HL-60 (cell line): Measurements from ENCODE around the gene TMEM30A.

ENCODE experiments used
- CTCF ChIP-seq: IDR thresholded peaks from one replicate; pipeline ENCODE4 v1.5.1; 2011; ENCODE audit warnings: low read length, control low read depth, inconsistent platforms; ENCODE audit not compliant: insufficient read depth
- POLR2AphosphoS5 ChIP-seq: IDR thresholded peaks from 2 replicates; pipeline ENCODE4 v1.6.1; 2012; ENCODE audit warnings: low read depth
- REST ChIP-seq: IDR thresholded peaks from 2 replicates; pipeline ENCODE4 v1.6.1; 2012; ENCODE audit warnings: low read depth; ENCODE audit not compliant: insufficient replicate concordance
- SPI1 ChIP-seq: IDR thresholded peaks from 2 replicates; pipeline ENCODE4 v1.6.1; 2012; ENCODE audit warnings: low read depth, mild to moderate bottlenecking, borderline replicate concordance

- TF ChIP-seq CTCF = no peak
- TF ChIP-seq POLR2AphosphoS5 = no peak; the same call in 1 of the 2 replicates
- TF ChIP-seq REST = no peak
- TF ChIP-seq SPI1 = peak; percentile 88
These were observed 11.6 kb downstream of the TMEM30A start for GRCh38 chr6:75273009-75273408.
